Fibroblast of gingiva (primary cell): ENCODE results near the gene ARL14.
A peak's percentile ranks its signal among the peaks of the same experiment; 100 is the strongest.

Experiments used
- DNase-seq: peaks from one replicate; pipeline ENCODE4 v3.0.0-alpha.2; 2011; ENCODE audit warnings: low read depth

Gene ARL14

GRCh38 chr3:160676547-160677303 lies at the start of gene ARL14:
ARL14 (plus strand) TSS chr3:160677160; CDS start chr3:160677347, 187 bp downstream.
- DNase-seq, result no peak

DNA sequence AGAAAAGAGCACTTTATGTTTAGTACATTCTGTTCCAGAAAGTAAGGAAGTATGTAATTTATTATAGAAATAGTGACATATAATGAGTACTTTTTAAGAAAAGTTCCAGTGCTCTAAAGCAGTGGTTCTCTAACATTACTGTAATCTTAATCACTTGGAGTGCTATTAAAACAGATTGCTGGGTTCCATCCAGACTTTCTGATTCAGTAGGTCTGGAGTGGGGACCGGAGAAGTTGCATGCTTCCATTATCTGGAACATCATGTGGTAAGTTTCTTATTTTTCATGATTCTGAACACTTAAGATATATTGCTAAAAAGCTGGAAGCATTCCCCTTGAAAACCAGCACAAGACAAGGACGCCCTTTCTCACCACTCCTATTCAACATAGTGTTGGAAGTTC lies 47.5 kb upstream of the ARL14 start:
- no peak for DNase-seq

DNA sequence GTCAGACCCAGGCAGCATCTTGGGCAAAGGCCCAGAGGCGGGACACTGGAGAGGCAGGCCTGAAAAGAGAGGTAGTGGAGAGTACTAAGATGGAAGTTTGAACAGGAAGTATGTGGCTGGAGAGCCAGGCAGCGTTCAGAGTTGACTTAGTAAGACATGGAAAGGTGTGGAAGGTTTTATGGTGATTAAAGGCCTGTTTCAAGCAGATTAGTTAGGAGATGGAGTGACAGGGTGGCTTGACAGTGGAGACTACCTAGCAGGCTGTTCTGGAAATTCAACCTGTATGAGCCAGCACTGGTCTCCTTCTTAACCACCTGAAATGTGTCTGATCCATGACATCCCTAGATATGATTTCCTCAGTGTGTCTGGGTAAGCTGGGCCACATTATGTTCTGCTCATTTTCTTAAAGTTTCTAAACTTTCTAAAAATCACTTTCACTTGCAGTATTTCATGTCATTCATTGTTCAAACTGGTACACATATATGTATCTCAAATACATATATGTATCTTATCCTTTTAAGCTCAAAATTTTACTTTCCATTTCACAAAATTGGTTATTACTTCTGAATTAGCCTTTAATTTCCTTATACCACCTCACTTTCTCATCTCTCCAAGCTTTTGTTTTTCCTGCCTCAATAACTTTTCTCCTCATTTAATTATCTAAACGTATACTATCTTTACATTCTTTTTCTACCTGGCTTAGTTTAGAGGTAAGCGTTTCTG lies 43.4 kb upstream of the ARL14 start:
- DNase-seq, result no peak

DNA sequence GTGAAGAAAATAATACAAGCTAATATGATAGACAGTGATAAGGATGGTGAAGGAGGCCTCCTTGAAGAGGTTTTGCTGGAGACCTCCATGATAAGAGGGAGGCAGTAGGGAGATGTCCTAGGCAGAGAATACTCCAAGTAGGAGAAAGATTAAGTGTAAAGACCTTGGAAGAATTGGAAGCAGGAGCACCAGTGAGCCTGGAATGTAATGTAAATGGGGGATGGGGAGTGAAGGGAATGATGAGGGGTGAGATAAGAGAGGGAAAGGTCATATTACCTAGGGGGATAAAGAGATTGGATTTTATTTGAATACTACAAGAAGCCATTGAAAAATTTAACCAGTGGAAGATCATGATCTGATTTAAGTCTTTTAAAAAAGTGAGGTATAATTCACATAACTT lies 41.7 kb upstream of the ARL14 start:
- no peak for DNase-seq

DNA sequence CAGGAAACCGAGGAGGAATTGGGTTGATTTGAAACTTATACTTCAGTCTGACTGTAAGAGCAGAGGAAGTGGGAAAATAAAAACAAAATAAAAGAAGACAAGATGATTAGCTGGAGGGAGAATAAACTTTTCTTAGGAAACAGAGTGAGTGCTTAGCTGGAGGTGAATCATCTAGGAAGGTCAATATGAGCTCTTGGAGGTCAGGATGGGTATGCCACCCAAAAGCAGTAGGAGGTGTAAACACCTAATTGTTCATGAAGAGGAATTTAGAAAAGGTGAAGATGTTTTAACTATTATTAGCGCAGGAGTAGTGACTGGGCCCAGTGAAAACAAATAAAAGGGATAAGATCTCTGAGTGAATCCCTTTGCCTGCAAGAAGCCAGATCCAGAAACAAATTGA lies 39.9 kb upstream of the ARL14 start:
- DNase-seq, result no peak

- no peak for DNase-seq
Observed at GRCh38 chr3:160638184-160638583, 38.8 kb upstream of the ARL14 start.

DNA sequence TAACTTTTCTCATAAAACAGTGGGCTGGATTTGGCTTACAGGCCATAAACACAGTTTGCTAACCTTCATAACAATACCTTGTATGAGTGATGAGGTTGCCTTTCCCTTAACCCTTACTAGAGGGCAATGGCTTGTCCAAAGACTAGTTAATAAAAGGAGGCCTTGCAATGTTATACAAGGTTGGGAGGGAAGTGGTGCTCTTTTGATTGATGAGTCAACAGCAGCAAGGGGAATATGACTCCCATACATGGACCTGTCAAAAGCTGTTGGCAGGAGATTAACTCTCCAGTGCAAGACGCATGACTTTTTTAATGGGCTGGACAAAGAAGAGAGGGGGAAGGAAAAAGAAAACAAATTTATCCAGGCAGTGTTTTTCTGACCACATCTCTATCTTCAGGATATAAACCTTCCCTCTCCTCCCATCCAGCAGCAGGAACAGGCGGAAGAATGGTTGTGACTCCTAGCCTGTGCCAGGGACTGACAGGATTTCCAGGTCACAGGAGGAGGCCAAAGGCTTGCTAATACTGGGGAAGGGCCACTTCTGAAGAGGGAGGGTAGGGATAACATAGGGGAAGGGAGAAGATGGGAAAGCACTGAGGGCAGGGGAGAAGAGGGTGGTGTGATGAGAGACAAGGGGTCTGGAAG lies 35.2 kb upstream of the ARL14 start:
- peak; percentile 49 for DNase-seq

- no peak for DNase-seq
Observed at GRCh38 chr3:160643994-160644393, 33.0 kb upstream of the ARL14 start.

DNA sequence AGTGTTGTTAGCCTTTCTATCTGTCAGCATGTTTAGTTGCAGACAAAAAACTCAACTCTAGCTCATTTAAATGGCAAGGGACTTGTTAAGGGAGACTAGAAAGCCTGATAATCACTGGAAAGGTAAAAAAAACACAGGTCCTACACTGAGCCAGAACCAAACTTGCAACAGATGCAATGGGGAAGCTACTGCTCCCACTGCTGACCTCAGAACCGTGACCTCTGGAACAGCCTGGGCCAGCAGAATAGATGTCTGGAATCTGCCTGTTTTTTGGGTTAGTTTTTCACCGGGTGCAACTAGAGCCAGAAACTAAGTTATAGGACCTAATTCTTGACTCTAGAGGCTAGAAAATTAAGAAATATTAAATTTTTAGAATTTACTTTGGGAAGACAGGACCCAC lies 32.5 kb upstream of the ARL14 start:
- DNase-seq, result no peak

DNA sequence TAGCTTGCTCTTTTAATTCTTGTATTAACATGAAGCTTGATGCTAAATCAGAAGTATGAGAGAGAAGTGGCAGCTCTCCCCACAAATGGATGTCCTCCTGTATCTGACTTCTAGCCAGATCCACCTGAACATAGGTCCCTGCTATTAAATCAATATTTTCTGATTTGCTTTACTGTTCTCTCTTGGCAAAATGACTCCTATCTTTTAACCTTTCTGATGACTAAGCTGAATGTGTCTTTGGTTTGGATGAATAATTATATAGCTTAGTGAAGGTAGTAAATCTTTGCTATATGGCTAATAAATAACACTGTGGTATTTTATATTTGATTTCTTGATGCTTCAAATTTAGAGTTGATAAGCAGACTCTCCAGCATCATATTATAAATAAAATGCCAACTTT lies 28.3 kb upstream of the ARL14 start:
- DNase-seq, result no peak

- no peak for DNase-seq
Observed at GRCh38 chr3:160649596-160649995, 27.4 kb upstream of the ARL14 start.

DNA sequence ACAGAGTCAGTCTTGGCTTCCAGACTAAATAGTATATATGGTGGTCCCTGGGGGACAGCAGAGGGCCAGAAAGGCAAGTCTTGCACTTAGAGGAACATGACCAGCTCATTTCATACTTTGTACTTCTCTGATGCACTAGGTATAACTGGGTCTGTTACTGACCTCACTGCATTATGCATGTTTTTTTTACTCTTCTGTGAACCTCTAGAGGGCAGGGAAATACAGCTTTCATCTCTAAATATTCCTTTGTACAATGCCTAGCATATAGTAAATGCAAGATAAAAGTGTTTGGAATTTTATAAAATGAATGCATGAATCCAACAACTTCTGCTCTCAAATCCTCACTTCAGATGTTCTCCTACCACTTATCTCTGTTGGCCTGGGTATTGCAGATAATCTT lies 23.4 kb upstream of the ARL14 start:
- DNase-seq, result no peak

GRCh38 chr3:160660902-160661301 lies 16.1 kb upstream of the ARL14 start:
- DNase-seq, result no peak

- no peak for DNase-seq
Observed at GRCh38 chr3:160661660-160662059, 15.3 kb upstream of the ARL14 start.

DNA sequence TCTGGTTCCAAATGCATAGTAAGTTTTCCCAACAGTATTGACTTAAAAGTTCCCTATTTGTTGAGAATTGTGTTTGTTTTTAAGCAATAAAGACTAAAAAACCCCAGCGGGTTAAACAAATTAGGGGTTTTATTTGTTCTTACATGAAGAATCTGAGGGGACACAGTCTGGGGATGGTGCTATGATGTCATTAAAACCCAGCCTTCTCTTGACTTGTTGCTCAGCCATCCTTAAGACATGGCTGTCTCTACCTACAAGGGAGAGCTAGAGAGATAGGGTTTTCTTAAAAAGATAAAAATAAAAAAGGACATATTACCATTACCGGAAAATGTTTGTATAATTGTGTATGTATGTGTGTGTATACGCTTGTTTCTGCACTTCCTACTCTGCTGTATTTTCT lies 11.7 kb upstream of the ARL14 start:
- DNase-seq, result no peak

DNA sequence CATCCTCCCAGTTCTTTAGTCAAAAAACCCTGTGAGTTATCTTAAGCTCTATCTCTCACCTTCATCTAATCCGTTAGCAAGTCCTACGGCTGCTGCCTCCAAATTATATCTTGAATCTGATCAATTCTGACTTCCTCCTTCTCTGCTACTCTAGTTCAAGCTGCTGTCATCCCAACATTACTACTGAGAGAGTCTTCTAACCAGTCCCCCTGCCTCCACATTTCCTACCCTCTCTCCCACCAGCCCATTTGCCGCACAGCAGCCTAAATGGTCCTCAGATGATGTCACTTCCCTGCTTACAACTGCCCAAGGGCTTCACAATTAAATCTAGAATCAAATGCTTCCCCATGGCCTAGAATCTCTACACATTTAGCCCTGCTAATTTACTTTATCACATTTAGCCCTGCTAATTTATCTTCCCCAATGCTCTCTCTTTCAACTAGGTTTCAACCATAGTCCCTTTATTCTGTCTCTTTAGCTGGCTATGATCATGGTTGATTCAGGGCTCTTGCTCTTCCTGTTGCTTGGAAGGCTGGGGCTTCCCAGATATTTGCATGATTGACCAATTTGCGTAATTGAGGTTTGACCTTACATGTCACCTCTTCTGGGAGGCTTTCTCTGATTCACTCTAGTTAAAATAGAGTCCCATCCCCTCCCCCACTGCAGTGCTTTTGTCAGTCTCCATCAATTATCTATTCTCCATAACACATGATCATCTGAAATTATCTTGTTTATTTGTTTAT lies 11.0 kb upstream of the ARL14 start:
- DNase-seq, result peak; percentile 78

GRCh38 chr3:160667452-160667851 lies 9.5 kb upstream of the ARL14 start:
- DNase-seq, result no peak

DNA sequence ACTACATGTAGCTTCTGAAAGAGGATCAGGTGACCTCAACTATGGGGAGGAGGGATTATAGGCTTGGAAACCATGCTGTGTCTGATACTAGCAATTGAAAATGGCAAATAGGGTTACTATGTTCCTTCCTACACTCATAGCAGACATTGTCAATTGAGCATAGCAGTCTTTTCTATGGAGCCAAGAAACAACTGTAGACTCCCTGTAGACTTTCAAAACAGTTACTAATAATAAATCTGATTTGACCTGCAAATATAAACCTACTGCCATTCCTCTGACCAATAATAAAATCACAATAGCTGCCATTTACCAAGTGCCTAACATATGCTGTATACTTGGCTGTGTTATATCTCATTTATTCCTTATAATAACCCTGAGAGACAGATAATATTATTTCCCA lies 8.5 kb upstream of the ARL14 start:
- DNase-seq, result no peak

GRCh38 chr3:160671231-160671630 lies 5.7 kb upstream of the ARL14 start:
- peak; percentile 3 for DNase-seq

DNA sequence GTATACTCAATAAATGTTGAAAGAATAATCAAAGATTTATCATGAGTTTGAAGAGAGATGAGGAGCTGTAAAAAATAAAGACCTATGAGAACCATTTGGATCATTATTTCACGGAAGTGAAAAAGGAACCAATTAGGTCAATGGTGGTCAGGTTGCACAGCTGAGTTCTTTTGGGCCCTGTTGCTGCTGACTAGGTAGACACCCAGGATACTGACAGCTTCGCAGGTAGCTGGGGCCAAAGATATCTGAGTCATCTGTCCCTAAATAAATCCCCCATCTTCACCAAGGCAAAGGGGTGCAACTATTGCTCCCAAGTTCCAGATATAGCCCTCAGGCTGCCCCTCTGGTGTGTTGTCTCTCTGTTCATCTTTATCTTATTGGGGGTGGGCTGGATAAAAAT lies 5.0 kb upstream of the ARL14 start:
- no peak for DNase-seq

DNA sequence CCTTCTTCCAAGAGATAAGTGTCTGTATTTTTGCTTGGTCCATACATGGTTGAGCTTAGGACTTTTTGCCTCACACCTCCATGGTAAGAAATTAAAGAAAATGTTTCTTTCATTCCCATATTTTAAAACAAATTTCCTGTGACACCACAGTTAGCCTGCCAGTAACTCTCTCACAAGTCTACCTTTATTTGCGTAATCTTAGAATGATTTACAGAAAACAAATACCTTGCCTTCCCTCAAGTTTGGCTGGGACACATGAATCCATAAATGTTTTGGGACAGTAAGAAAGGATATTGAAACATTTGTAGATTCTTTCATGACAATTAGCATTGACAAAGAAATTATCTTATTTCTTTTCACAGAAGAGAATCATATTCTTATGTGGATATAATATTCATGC lies 3.8 kb upstream of the ARL14 start:
- DNase-seq, result no peak

DNA sequence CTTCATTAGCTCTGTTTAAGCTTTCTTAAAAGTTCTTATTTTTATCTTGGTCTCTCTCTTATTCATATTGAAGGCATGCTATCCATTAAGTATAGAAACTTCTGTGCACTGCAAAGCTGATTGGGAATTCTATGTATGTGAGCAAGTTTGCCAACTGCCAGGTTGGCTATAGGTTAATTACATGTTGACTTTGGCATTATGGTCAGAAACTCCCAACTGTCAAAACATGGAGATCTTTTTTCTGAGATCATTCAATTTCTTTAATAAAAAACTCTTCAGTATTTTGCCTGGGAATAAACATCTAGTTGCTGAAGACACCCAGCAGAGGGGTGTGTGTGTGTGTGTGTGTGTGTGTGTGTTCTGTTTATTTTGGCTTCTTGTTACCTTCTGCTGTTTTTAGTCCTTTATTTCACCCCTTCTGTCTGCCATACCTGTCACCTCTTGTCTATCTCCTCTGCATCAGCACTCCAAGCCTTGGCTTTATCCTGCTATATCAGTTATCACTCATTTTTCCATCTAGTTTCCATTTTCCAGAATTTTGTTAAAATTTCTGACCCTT lies 1.3 kb upstream of the ARL14 start:
- DNase-seq, result no peak
